G401.6 (cell line): ENCODE results near the gene TP53AIP1.

Experiments used
- FAIRE-seq: peaks from 2 replicates; lab custom pipeline; 2012; peaks lifted over from hg19 to GRCh38; lab: Jason Lieb, UNC

Gene TP53AIP1

DNA sequence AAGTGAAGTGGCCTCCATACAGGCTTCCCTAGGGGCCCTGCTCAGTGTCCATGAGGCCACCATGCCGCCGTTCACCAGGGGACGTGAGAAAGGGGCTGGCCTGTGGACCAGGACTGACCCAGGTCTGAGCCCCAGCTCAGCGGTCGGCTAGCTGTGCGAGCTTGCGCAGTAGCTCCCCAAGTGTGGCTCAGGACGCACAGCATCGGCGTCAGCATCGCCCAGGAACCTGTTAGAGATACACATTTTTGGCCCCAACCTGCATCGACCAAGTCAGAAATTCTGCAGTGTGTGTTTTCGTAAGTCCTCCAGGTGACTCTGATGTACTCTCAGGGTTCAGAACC lies 429 bp downstream of the TP53AIP1 start:
- FAIRE-seq, result no peak

DNA sequence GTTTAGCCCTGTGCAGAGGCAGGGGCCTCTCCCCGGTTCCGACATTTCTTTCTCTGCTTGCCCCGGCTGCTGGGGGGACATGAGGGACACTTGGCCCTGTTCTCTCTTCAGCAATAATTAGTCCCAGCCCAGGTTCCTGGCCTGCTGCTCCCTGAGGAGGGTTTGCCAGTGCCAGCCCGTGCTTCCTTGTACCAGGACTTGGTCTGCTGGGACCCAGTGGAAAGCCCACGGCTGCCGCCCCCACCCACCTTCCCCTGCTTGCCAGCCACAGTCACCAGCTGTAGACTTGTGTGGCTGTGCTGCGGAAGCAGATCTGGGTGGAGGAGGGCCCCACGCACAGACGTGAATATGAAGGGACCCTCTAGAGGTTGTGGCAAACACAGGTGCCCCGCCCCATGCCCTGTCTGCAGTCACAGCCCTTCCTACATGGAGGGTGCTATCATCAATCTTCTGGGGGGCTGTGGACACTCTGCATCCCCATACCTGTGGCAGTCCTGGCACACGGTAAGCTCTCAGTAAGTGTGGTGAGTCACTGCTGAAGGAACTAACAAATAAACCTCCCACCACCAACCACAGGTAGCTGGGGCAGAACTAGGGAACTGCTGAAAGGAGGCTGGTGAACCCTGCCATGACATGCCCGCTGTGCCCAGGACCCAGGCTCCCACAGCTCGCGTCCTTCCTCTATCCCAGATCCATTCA lies 949 bp downstream of the TP53AIP1 start:
- FAIRE-seq, result no peak

DNA sequence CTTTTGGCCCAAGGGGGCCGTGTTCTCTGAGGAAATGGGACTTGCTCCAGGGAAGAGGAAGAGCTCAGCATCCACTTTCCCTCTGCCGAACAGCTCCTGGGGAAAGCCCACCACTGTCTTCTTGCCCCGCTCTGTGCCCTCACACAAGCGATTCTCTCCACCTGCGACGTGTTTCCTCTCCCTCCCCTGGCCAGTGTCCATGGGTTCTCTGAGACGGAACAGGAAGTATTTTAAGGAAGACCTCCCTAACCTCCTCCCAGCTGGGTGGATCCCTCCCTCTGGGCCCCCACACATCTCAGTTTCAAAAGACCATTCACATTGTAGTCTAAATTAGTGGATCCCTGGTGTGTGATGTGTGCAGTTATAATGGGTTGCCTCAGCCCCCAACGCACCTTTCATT lies 1.6 kb downstream of the TP53AIP1 start:
- FAIRE-seq, result no peak

DNA sequence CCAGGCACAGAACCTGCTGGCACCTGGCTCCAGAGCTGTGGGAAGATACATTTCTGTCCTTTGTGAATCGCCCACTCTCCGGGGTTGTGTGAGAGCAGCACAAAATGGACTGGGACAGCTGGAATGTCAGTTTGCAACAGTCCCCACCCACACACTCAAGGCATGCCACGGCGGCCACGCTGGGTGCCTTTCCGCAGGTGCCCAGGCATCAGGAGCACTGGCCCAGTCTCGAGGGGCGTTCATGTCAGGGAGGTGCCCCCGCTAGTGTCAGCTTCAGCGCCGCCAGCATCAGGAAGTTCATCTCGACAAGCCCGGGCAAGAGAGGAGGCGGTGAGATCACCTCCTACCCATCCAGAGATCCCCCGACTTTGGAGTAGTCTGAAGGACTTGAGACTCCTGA lies 2.1 kb downstream of the TP53AIP1 start:
- FAIRE-seq, result no peak

DNA sequence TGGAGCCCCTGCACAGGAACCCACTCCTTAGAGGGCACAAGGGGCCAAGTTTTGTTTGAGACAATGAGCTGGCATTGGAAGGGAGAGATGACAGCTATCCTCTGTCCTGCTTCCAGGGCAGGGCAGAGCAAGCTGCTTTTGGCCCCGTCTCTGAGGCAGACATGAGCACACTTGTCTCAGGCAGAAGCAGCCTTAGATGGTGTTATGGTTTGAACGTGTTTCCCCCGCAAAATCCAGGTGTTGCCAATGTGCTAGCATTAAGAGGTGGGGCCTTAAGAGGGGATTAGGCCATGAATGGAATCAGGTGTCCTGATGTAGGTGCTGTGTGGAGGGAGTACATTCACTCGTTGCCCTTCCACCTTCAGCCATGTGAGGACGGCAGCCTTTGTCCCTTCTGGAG lies 2.5 kb downstream of the TP53AIP1 start:
- no peak for FAIRE-seq

- FAIRE-seq, result no peak
Observed at GRCh38 chr11:128939591-128939990, 3.1 kb downstream of the TP53AIP1 start.

GRCh38 chr11:128938156-128938885 lies 4.3 kb downstream of the TP53AIP1 start:
- FAIRE-seq, result no peak

DNA sequence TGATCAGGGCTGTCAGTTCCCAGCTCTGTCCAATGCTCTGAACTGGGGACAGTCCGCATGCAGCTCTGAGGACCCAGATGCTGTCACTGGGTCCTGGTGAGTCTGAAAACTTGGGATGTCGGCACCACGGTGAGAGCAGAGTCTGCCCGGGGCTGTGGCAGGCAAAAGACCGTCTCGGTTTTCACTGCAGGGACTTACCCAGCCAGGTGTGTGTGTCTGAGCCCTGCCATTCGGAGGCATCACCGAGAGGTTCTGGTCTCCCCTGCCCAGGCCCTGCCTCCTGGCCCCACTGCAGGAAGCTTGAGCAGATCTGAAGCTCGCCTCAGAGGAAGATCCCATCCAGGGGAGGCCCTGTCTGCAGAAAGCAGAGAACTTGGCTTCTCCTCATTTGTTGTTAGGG lies 5.2 kb downstream of the TP53AIP1 start:
- FAIRE-seq, result no peak

DNA sequence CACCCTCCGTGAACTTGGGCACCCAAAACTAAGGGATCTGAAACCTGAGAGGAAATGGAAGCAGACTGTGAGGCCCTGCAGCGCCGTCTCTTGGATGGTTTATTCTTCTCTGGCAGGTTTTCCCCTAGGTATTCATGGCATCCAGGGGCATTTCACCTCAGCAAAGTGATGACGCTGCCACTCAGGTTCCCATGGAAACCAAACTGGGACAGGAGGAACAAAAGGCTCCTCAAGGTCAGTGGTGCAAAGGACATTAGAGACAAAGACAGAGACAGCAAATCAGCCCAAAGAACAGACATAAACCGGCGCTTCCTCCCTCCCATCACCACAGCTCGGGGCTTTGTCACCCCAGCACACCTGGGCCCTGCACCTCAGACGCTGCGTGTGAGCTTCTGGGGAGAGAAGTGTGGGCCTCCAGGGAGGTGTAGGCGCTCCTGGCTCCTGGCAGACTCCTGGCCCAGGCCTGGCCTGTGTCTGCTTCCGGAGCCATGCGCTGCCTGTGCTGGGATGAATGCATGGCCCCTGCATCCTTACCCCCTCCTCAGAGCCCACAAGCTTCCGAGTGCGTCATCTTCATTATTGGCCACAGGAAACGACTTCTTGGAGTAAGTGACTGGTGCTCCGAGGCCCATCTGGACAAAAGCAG lies 5.9 kb downstream of the TP53AIP1 start:
- no peak for FAIRE-seq

- no peak for FAIRE-seq
Observed at GRCh38 chr11:128934926-128935325, 7.7 kb downstream of the TP53AIP1 start.

DNA sequence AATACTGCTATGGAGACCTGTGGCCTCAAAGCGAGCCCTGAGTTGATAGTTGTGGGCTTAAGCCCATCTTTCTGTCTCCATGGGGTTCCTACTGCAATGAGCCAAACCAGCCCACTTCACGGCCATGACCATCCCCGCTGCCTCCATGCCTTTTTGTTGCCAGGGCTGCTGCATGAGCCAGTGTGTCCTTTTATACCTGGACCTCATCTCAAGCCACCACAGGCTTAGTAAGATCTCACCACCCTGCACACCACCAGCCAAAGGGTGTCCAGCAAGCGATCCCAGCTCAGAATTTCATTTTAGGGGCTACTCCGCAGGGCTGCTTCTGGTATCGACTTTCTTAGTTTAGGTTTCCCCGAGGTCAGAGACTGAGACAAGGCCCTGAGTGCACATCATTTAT lies 8.3 kb downstream of the TP53AIP1 start:
- FAIRE-seq, result no peak

- no peak for FAIRE-seq
Observed at GRCh38 chr11:128933481-128934178, 9.0 kb downstream of the TP53AIP1 start.

- FAIRE-seq, result no peak
Observed at GRCh38 chr11:128931668-128932067, 11.0 kb downstream of the TP53AIP1 start.

DNA sequence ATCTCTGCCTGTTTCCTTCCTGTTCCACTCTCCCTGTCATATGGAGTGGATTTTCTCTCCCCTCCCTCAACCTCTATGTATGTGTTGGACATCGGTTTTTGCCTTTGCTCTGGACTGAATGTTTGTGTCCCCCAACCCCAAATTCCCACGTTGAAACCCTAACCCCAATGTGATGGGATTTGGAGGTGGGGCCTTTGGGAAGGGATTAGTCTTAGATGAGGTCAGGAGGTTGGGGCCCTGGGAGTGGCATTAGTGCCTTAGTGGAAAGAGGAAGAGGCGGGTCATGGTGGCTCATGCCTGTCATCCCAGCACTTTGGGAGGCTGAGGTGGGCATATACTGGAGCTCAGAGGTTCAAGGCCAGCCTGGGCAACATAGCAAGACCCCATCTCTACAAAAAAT lies 11.6 kb downstream of the TP53AIP1 start:
- FAIRE-seq, result no peak

DNA sequence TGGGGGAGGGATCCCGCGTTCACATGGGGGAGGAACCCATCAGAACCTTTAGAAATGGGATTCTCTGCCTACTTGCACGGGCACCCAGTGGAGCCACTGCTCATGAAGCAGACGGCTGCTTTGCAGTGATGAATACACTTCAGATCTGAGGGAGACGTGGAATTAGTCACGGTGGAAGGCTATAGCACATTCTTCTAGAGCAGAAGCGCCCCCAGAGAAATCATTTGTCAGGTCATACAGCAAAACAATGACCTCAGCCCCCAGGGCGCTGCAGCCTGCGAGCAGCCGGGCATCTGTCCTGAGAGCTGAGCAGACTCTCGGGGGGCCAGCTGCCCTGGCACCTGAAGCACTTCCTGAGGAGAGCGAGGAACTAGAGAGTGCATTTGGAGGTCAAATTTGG lies 12.7 kb downstream of the TP53AIP1 start:
- no peak for FAIRE-seq

DNA sequence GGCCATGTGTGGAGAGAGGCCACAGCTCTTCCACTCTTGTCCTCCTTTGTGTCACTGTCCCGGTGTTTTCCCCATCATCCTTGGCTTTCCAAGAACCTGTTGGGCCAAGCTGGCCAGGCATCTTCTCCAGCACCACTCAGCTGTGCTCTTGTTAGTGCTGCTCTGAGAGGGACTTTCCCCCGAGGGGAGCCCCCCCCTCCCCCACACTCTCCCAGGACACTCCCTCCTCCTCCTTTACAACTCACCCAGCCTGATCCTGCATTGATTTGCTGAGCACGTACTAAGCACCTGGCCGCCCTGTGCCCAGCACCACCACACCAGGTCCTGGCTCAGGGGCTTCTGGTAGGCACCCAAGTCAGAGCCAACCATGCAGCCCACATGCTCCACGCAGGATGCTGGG lies 13.2 kb downstream of the TP53AIP1 start:
- FAIRE-seq, result no peak

DNA sequence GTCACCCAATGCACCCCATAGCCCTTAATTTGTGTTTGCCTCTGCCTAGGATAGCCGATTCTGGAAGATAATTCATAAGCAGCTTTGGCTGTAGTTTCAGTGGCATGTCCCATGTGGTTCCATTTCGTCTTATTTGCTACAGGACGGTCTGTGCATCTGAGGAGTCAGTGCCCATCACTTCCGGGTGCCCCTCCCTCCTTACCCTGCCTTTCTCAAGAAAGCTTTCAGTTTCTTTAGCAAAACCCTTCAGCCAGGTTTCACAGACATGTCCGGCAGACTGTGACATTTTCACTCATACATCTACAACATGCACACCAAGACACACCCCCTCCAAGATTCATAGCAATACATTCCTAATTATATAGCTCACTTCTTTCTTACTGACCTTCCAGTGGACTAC lies 14.3 kb downstream of the TP53AIP1 start:
- FAIRE-seq, result no peak

- FAIRE-seq, result no peak
Observed at GRCh38 chr11:128927683-128928336, 14.9 kb downstream of the TP53AIP1 start.

GRCh38 chr11:128927108-128927461 lies 15.6 kb downstream of the TP53AIP1 start:
- FAIRE-seq, result no peak

DNA sequence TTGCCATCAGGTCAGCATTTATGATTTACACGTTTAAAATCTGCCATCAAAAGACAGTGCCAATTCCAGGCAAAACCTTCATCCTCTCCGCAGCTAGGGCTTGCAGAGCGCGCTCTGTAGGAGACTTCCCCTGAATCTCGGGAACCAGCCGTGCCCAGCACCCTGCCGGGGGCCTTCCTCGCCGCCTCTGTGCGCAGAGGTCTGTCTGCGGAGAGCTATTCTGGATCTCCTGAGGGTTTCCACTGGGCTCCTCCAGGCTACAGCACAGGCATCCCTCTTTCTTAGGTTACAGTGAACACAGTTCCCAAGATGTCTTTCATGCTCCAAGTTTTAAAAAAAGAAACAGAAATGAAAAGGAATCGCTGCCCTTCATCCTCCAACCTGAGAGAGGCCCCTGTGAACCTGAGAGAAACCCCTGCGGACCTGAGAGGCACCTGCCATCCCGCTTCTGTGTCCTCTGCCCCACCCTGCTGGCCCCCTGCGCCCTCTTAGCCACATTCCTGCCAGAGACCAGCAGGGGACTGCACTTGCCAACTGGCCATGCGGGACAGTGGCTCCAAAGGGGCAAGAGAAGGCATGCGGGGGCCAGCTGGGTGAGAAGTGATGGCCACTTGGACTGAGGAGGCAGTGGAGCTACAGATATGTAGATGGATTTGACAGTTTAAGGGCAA lies 16.1 kb downstream of the TP53AIP1 start:
- no peak for FAIRE-seq

DNA sequence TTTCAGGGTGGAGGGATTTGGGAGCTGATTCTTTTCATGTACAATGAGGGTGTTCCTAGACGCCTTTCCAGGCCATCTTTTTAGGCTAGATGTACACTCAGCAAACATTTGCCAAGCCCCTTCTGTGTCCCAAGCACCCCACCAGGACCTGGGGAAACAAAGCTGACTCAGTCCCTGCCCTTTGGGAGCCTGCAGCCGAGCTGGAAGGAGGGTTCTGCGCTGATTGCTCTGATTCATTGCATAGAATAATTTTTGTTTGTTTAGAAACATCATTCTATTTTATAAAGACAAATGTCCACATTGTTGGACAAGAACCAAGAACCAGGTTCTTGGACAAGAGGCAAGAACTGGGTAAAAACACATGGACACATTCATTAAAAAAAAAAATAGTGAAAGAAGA lies 16.7 kb downstream of the TP53AIP1 start:
- no peak for FAIRE-seq

GRCh38 chr11:128925250-128925600 lies 17.4 kb downstream of the TP53AIP1 start:
- no peak for FAIRE-seq
